ENCODE measurements around the gene FOXL1.

The FOXL1 gene

GRCh38 chr16:86568677-86569623 lies 9.4 kb upstream of the FOXL1 start:
- DNase-seq, result no peak

- DNase-seq, result no peak
These were observed 8.5 kb upstream of the FOXL1 start for GRCh38 chr16:86569701-86570447.

GRCh38 chr16:86570558-86571529 lies 7.5 kb upstream of the FOXL1 start:
- no peak for DNase-seq

- no peak for DNase-seq
These were observed 6.8 kb upstream of the FOXL1 start for GRCh38 chr16:86571530-86571915.

- no peak for DNase-seq
These were observed 6.3 kb upstream of the FOXL1 start for GRCh38 chr16:86572041-86572521.

- DNase-seq, result no peak
These were observed 5.7 kb upstream of the FOXL1 start for GRCh38 chr16:86572606-86573005.

- no peak for DNase-seq
These were observed 5.1 kb upstream of the FOXL1 start for GRCh38 chr16:86573215-86573614.

- no peak for DNase-seq
These were observed 4.5 kb upstream of the FOXL1 start for GRCh38 chr16:86573646-86574508.

GRCh38 chr16:86574646-86575045 lies 3.7 kb upstream of the FOXL1 start:
- DNase-seq, result no peak

GRCh38 chr16:86575095-86575685 lies 3.2 kb upstream of the FOXL1 start:
- no peak for DNase-seq

GRCh38 chr16:86575754-86576557 lies 2.4 kb upstream of the FOXL1 start:
- no peak for DNase-seq

- no peak for DNase-seq
These were observed 1.6 kb upstream of the FOXL1 start for GRCh38 chr16:86576591-86577313.

GRCh38 chr16:86577314-86577971 lies 906 bp upstream of the FOXL1 start:
- DNase-seq, result no peak

- DNase-seq, result no peak
These were observed 390 bp downstream of the FOXL1 start for GRCh38 chr16:86578611-86579267.

GRCh38 chr16:86579268-86580062 lies 1.1 kb downstream of the FOXL1 start:
- no peak for DNase-seq

GRCh38 chr16:86580063-86580790 lies 1.9 kb downstream of the FOXL1 start:
- DNase-seq, result no peak

GRCh38 chr16:86580791-86581170 lies 2.4 kb downstream of the FOXL1 start:
- DNase-seq, result no peak

All from activated effector memory CD4-positive, alpha-beta T cell treated with Interleukin-2 at 50 U/mL for 16 hours (primary cell).